ENCODE data around the gene PALD1. TPM values are rescaled to one million over a fixed set of nuclear protein-coding genes. Genes with fewer than 3 reads are reported as not detected.

Gene PALD1
- total and polyA plus RNA-seq, 3 donors from 2014 or later, result 6.3 to 13.3 (median 8.3) TPM

DNA sequence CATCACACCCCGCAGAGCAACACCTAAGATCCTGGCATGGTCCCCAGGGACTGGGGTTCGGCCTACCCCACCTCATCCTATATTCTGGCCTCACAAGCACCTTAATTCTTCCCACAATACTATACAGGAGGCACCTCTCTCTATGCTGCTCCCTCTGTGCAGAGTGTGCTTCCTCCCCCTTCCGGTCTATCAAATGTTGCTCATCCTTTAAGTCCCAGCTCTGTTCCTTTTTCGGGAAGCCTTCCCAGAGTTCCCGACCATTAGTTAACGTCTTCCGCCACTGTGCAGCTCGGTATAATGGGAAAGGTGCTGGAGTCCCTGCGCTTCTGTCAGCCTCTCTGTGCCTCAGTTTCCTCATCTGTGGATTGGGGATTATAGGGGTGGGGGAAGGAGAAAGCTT, 21.8 kb downstream of the PALD1 start:
- WGBS, 2 donors, result 75 to 79% methylated on average over 9 of the region's 9 CpGs
- no peak for TF ChIP-seq POLR2A (IDR thresholded peaks at IDR 0.05)
- TF ChIP-seq, protein P1, sequence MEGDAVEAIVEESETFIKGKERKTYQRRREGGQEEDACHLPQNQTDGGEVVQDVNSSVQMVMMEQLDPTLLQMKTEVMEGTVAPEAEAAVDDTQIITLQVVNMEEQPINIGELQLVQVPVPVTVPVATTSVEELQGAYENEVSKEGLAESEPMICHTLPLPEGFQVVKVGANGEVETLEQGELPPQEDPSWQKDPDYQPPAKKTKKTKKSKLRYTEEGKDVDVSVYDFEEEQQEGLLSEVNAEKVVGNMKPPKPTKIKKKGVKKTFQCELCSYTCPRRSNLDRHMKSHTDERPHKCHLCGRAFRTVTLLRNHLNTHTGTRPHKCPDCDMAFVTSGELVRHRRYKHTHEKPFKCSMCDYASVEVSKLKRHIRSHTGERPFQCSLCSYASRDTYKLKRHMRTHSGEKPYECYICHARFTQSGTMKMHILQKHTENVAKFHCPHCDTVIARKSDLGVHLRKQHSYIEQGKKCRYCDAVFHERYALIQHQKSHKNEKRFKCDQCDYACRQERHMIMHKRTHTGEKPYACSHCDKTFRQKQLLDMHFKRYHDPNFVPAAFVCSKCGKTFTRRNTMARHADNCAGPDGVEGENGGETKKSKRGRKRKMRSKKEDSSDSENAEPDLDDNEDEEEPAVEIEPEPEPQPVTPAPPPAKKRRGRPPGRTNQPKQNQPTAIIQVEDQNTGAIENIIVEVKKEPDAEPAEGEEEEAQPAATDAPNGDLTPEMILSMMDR (IDR thresholded peaks at IDR 0.05), result no peak
- H3K27ac ChIP-seq, result no peak overlapping the region
- no peaks in the 10 kb centered on the region for H3K9me3 ChIP-seq
- no peaks in the 10 kb centered on the region for H3K27me3 ChIP-seq
- peaks cover 20% of the 10 kb centered on the region for H3K4me1 ChIP-seq
- intact Hi-C loops (cut with DNase I; ENCODE audit: low total_unique reads), result no loop called here
- no peak overlapping the region for H3K4me3 ChIP-seq
- H3K36me3 ChIP-seq (ENCODE audit: low read depth, missing control alignments), result no peaks in the 10 kb centered on the region
- no peak for DNase-seq

DNA sequence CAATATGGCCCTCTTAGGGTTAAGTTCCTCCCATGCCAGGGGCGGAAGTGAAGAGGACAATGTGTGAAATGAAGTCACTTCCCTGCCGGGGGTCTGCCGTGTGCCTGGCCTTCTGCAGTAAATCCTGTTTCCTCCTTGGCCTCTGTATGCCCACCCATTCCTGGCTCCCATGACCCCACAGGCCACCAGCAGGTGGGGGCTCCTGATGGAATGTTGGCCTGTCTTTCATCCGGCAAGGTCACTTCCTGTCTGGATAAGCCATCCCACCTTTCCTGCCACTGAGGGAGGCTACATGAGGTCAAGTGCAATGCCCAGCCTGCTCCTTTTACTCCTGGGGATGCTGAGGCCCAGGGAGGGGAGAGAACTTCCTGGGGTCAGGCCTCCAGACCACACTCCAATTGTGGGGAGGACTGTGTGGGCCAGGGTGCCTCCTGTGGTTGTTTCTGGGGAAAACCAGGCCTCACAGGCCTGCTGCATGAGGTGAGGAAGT, 22.3 kb downstream of the PALD1 start:
- Histone ChIP-seq H3K4me3 (no peak overlapping the region), H3K4me1 (peaks cover 18% of the 10 kb centered on the region), H3K27me3 (no peaks in the 10 kb centered on the region), H3K27ac (no peak overlapping the region), H3K36me3 (ENCODE audit: low read depth, missing control alignments) (no peaks in the 10 kb centered on the region), H3K9me3 (no peaks in the 10 kb centered on the region)
- no peak for TF ChIP-seq POLR2A (IDR thresholded peaks at IDR 0.05)
- TF ChIP-seq, protein P1 (IDR thresholded peaks at IDR 0.05), result no peak
- DNase-seq, result no peak
- 49 to 54% methylated on average over 4 of the region's 4 CpGs for WGBS, 2 donors
- intact Hi-C loops (cut with DNase I; ENCODE audit: low total_unique reads), result no loop called here

DNA sequence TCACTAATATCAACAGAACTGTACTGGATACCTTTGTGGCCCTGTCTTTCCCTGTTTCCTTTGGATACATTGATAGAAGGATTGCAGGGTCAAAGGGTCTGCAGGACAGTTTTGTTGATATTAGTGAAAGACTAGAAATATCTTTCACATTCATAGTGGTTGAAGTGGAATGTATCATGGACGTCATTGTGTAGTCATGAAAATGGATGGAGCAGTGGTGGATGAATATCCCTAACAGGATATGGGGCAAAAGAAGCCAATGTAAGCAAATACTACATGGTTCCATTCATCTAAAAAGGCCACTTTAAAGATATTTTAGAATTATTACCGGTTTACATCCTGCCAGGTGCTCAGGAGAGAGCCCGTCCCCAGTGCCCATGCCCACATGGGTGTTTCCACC, 23.8 kb downstream of the PALD1 start:
- WGBS, 2 donors, result 87 to 96% methylated on average over 3 of the region's 3 CpGs
- Histone ChIP-seq H3K36me3 (ENCODE audit: low read depth, missing control alignments) (no peaks in the 10 kb centered on the region), H3K4me1 (peaks cover 9% of the 10 kb centered on the region), H3K9me3 (no peaks in the 10 kb centered on the region), H3K27ac (no peak overlapping the region), H3K4me3 (no peak overlapping the region), H3K27me3 (no peaks in the 10 kb centered on the region)
- no peak for DNase-seq
- intact Hi-C loops (cut with DNase I; ENCODE audit: low total_unique reads), result no loop called here
- TF ChIP-seq, protein P1 (IDR thresholded peaks at IDR 0.05), result no peak
- TF ChIP-seq POLR2A (IDR thresholded peaks at IDR 0.05), result no peak

DNA sequence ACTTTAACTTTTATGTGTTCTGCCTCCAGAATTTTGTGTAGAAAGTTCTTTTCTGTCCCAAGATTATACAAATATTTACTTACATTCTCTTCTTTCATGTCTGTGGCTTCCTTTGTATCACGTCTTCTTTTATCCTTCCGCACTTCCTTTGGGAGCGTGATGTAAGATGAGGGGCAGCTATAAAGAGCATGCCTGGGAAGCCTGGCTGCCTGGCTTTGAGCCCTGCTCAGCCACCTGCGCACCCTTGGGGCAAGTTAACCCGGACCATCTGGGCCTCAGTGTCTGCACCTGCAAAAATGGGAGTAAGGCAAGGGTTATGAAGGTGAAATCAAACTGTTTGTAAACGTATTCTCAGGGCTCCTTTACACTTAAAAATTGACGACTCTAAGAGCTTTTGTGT, 25.2 kb downstream of the PALD1 start:
- WGBS, 2 donors, result 80 to 81% methylated on average over 7 of the region's 7 CpGs
- Histone ChIP-seq H3K4me1 (peaks cover 13% of the 10 kb centered on the region), H3K27me3 (no peaks in the 10 kb centered on the region), H3K36me3 (ENCODE audit: low read depth, missing control alignments) (no peaks in the 10 kb centered on the region), H3K4me3 (no peak overlapping the region), H3K9me3 (no peaks in the 10 kb centered on the region), H3K27ac (no peak overlapping the region)
- intact Hi-C loops (cut with DNase I; ENCODE audit: low total_unique reads), result no loop called here
- TF ChIP-seq, protein P1 (IDR thresholded peaks at IDR 0.05), result no peak
- no peak for TF ChIP-seq POLR2A (IDR thresholded peaks at IDR 0.05)
- DNase-seq, result no peak

Measured in testis (tissue), 3 donors.